ENCODE measurements around the gene TMEM97.
A peak's percentile ranks its signal among the peaks of the same experiment; 100 is the strongest.
"Not testable (repeated sequence)": the region's sequence is repeated elsewhere in the genome, so short reads cannot be mapped to it uniquely, and the experiment has no call there.

Gene TMEM97

DNA sequence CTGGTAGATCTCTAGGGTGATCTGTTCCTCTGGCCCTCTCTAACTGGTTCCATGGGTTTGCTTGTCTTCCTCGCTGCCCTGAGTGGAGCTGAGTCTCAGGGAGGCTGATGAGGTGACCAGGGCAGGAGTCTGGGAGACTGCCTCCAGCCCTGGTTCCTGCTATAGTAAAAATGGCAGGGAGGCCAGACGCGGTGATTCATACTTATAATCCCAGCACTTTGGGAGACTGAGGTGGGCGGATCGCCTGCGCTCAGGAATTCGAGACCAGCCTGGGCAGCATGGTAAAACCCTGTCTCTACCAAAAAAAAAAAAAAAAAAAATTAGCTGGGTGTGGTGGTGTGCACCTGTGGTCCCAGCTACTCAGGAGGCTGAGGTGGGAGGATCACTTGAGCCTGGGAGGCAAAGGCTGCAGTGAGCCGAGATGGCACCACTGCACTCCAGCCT lies 19.8 kb downstream of the TMEM97 start:
- DNase-seq = not testable (repeated sequence)

DNA sequence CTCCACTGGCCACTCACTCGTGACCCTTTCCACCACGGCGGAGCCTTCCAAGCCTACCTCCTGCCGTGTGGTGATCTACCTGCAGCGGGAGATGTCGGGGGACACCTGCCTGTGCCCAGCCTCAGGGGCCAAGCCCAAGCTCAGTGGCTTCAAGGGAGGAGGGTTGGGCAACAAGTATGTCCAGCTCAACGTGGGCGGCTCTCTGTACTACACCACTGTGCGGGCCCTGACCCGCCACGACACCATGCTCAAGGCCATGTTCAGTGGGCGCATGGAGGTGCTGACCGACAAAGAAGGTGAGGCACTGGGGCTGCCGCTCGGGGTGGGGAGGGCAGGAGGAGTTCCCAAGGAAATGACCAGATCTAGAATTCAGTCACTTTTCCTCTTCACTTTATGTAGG lies 20.4 kb downstream of the TMEM97 start:
- no peak for DNase-seq

DNA sequence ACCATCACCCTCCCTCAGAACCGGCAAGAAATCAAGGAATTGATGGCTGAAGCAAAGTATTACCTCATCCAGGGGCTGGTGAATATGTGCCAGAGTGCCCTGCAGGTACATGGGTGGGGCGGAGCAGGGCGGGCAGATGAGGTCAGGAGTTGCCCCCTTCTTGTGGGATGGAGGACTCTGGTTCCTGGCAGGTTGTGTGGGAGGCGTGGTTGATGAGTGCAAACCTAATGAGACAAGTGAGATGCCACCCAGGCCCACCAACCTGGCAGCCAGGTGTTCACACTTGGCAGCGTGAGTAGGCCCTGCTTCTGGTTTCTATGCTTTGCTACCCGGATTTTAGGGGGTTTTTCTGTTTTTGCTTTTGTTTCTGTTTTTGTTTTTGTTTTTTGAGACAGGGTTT lies 21.4 kb downstream of the TMEM97 start:
- no peak for DNase-seq

DNA sequence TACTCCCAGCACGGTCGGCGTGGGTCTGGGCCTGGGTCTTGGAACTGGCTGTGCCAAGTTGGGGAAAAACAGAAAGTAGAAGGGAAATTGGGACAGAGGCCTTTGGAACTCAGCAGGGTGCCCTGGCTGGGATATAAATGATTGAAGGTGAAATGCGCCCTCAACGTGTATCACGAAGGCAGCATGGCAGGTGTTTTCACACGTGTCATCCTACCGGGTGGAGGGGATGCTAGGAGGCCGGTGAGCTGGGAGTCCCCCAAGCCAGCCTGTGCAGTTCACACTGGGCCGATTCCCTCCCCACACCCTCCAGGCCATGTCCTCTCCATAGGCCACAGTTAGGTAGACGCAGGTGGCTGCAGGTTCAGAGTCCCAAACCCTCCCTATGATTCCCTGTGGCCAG lies 22.5 kb downstream of the TMEM97 start:
- no peak for DNase-seq

DNA sequence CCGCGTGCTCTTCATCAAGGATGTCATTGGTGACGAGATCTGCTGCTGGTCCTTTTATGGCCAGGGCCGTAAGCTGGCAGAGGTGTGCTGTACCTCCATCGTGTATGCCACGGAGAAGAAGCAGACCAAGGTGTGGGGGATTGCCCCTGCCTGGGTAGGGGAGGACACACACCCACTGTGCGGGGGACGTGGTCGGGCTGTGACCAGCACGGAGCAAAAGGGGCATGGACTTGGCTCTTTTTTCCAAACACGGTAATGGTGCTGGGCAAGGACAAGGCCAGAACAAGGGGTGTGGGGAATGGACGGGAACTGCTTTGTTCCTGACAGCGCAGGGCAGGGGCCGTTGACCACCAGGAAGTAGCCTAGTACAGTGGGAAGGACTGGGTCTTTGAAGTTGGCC lies 23.3 kb downstream of the TMEM97 start:
- no peak for DNase-seq

DNA sequence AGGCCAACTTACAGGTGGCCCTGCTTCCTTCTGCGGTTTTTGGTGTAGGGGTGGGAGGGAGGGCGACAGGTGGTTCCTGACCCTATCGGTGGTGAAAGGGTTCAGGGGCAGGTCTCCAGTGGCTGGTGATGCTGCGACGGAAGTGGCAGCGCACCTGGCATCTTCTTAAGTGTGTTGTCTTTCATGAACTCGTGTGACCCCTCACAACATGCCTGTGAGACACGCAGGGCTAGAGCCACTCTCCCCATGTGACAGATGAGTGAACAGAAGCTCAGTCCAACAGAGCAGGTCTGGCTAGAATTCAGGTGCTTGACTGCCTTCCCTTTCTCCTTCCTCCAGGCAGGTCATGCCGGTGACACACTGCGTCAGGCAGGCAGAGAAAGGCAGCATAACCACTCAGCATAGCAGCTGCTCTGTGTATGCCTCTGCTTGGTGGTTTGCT lies 24.5 kb downstream of the TMEM97 start:
- DNase-seq = no peak

DNA sequence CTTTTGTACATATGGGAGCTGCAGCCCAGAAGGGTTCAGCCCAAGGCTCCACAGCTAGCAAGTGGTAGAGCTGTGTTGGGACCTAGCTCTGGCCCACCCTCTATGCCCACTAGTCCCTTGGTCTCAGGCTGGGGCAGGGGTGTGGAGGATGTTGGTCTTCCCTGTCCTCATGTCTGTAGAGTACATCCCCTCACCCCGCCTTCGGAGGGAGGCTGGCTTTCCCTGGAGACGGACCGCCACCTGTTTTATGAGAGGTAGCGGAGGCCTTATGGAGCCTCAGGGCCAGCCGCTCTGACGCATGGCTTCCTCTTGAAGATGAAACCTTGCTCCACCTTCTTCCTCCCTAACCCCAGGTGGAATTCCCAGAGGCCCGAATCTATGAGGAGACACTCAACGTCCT lies 25.0 kb downstream of the TMEM97 start:
- DNase-seq = no peak

DNA sequence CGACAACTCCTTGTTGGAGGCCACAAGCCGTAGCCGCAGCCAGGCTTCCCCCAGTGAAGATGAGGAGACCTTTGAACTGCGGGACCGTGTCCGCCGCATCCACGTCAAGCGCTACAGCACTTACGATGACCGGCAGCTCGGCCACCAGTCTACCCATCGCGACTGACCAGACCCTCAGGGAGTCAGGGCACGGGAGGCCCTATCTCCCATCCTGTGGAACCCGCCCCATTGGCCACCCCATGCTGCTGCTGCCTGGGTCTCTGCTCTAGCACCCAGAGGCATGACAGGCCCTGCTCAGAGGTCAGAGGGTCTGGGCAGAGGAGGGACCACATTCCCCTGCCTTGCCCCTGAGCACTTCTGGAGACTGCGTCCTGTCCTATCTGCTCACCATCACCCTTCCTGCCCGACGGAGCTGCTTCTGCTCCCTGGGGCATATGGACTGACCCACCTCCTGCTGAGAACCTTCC lies 25.5 kb downstream of the TMEM97 start:
- DNase-seq = no peak

DNA sequence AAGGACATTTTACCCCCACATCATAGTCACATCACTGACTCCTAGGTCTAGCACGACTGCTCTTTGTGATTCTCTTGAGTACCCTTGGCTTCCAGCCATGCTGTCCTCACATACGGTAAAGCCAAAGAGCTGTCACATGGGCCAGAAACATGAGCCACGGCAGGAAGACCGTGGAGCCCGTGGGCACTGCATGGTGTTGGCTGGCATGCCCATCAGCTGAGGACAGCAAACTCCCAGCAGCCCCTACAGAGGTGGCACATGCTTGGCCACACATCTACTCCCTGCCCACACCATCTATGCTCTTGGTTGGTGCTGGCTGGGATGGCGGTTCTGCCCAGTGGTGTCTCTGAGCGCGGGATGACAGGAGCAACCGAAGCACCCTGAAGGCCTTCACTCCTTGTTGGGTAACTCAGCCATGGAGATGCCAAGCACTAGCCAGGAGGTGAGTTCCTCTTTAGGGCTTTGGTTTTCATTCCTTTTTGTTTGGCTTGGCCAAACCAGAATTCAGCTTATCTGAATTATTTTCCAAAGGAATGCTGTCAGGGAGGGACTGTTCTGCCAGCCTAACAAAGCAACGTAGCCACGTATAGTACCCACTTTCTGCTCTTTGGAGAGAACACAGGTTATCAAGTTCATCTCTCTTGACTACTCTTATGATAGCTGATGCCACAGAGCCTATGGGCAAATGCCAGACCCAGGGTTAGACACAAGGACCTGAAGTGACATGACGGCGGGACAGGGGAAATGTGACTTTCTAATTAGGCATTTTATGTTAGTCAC lies 26.6 kb downstream of the TMEM97 start:
- no peak for DNase-seq

DNA sequence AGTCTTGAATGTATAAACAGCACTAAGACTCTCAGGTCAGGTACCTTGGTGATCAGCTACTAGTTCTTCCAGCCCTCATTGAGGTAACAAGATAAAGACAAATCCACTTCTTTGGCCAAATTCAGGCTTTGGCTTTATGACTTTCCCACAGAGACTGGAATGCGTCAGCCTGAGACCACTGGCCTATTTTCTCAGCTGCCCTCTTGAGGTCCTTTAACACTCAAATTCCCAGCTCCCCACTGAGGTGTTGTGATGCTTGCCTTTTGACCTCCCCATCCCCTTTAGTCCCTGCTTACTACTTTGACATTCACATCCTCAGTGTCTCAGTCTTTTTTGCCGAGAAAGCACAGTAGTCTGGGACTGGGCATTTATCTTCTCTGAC lies 27.2 kb downstream of the TMEM97 start:
- DNase-seq = no peak

DNA sequence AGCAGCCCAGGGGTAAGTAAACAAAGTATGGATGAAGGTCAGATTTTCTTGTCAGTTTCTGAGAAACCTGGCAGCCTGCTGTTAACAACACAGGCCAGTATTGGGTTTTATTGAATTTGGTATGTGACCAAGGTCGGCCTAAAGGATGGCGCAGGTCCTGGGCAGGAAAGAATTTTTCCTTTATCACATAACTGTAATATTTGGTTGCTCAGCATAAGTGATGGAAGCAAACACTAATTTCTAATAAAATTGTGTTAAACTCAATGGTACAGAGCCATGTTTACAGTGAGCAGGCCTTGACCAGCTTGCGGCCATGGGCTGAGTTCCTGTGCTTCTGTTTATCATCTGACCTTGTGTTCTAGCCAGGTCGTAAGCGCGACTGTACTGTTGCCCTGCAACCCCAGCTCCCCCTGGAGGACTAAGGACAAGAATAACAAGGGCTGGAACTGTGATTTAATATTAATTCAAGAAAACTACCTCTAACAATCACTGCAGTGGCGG lies 27.8 kb downstream of the TMEM97 start:
- no peak for DNase-seq

DNA sequence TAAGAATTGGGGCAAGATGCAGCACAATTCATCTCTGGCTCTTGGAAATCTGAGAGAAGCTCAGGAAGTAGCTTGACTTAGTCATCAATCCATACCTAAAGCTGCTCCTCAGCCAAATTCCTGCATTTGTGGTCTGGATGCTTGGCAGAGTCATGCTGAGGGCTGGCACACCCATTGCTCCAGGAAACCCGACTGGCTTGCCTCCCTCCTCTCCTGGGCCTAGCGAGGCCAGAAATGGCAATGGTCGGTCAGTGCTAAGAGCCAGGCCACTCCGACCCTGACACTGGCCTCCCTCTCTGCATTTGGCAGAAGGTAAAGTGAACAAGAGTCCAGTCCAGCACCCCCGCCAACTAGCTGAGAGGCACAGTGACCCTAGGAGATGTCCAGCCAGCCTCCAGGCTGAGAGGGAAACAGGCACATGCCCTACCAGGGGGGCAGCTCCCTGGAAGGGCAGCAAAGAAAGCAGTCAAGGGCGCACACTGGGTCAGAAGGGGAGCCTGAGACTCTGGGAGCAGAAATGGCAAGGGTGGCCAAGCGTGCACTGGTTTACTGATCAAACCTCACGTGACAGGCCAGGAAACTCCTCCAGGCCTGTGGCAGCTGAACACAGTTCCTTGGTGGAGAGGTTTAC lies 28.4 kb downstream of the TMEM97 start:
- DNase-seq = no peak

DNA sequence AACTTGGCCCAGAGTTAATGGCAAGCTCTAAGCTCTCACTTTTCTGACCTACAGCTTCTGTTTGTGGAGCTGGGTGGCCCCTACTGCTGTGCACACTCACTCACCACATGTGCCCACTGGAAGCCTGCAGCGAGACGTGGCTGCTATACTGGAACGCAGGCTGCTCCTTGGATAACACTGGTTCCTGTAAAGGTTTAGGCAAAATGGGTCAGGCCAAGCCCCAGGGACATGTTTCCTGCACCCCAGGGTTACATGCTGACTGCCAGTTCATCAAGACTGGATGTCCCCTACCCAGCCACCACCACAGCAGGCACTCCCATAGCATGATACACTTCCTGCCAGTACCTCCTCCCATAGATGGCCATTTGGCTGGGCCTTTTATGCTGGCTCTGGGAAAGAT lies 30.0 kb downstream of the TMEM97 start:
- no peak for DNase-seq

DNA sequence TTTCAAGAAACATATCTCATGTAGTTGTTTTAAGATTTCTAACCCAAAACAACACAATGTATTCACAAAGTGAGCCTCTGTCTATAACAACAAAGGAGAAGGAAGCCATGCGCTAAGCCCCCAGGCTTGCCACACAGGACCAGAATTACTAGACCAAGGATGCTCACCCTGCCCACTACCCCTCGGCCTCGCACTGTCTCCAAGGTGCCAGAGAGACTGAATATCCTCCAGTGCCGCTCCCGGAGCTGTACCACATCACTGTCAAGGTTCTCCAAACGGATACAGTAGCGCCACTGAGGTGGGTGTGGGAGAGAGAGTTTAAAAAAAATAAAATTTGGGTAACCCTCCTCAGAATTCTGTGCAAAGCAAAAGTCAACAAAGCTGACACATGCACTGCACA lies 31.3 kb downstream of the TMEM97 start:
- no peak for DNase-seq

DNA sequence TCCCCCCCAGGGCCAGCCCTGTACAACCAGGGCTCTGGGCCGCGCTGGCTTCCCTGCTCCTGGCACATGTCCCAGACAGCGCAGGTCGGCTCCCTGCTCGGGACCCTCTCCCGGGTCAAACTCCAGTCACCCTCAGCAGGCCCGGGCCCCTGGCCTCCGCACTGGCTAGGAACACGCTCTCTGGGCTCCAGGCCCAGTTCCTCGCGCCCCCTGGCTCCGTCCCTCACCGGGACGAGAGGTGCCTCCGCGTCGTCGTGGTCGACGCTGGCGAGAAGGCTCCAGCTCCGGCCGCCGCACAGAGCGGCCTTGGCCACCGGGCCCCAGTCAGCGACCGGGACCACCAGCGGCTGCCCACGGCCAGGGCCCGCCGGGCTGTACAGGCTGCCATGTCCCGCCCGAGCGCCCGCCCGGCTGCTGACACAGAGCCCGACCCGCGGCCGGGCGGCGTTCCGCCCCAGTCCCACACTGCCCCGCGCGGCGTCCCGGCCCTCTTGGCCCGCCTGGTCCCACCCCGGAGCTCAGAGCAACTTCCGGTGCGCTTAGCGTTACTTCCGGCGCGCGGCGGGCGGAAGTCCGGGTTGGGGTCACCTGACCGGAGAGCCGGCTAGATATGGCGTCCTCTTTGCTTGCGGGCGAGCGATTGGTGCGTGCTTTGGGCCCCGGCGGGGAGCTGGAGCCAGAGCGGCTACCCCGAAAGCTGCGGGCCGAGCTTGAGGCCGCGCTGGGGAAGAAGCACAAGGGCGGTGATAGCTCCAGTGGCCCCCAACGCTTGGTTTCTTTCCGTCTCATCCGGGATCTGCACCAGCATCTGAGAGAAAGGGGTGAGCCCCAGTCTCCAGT lies 38.3 kb downstream of the TMEM97 start, which contains the start of gene POLDIP2:
POLDIP2 (minus strand) TSS at position 467 of the 840 bp plus-strand sequence; CDS start at position 388, 79 bp downstream.
- peak; percentile 96 for DNase-seq

DNA sequence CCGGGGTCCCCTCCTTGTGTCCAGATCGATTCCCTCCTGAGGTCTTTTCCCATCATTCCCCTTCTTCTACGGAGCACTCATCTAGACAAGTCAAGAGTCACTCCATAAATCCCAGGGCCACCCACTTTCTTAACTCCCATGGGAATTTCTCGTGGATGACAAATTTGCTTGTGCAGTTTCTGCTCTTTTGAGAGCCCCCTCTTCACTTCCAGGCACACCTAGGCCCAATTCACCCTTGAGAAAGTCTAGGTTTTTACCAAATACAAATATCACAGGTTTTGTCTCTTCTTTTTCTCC lies 38.8 kb downstream of the TMEM97 start:
- DNase-seq = no peak

DNA sequence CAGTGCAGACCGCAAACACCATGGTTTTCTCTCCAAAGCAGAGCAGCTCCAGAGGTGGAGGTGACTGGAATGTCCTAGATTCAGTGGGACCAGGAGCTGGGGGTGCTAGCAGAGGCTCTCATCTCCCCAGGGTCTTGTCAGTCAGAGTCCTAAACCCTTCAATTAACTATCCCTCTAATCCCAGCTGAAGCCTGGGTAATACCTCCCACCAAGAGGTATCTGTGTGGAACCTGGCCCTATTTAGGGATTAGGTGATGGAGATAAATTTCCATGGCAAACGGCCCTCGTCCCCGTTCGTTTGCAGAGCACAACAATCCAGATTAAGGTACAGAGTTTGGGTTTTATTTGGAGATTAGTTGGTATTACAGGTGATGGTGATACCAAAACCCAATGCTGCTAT lies 44.2 kb downstream of the TMEM97 start:
- DNase-seq = no peak

DNA sequence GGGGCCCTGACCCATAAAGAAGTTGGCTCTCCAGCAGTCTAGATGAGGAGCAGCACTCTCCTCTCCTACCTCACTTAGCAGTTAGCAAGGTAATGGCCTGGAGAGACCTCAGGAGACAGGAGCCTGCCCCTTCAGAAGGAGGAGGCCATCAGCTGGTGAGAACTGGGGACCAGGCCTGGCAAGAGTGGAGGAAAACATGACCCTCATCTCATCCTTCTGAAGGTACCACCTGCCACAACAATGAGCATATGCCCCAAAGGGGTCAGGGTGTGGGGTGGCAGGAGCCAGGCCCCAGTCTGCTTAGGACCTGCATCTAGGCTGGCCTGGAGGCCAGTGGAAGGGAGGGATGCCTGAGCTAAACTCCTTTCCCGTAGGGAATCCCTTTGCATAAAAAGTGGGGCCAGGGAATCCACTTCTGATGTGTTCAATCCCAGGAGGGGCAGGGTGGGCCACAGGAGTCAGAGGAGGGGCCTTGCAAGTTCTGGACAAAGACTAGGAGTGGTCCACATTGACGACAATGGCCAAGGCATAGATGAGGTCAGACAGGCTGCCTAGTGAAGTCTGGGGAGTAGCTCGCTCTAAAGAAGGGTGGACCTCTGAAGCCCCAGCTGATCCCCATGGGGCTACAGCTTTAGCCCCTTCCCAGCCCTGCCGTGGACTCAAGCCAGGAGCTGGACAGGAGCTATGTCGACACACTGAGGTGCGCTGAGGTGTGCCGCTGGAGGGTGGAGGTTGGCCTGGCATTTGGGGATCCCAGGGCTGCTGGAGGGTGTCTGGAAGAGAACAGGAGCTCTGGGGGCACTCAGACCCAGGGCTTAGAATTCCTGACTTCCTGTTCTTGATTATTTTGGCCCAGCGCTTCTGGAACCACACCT lies 45.0 kb downstream of the TMEM97 start:
- no peak for DNase-seq

DNA sequence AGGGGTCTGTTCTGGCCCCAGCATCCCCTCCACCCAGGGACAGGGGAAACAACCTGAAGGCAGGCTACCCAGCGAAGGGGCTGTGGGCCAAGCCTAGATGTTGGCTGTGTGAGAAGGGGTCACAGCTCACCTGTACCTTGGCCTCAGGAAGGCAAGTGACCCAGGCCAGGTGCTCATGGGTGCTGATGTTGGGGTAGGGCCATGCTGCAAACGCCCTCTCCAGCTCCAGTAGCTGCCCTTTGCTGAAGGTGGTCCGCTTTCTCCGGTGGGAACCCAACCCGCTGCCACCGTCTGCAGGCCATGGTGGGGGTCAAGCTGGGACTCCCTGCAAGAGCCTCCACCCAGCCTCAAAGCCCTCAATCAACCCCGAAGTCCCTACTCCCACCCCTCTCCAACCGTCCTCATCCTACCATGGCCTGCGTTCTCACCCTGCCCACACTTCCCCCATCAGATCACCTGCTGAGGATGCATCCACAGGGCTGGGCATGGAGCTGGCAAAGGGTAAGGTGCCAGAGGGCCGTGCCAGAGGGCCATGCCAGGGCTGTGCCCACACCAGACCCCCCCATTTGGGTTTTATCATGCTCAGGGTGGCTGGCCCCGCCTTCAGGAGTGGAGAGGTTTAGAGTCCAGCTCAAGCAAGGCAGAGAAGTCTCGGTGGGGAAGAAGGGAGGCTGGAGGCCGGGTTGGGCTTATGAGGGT lies 45.8 kb downstream of the TMEM97 start, which contains the start of gene SEBOX:
SEBOX (minus strand) TSS at position 535 of the 699 bp plus-strand sequence; CDS start at position 487, 48 bp downstream.
- no peak for DNase-seq

DNA sequence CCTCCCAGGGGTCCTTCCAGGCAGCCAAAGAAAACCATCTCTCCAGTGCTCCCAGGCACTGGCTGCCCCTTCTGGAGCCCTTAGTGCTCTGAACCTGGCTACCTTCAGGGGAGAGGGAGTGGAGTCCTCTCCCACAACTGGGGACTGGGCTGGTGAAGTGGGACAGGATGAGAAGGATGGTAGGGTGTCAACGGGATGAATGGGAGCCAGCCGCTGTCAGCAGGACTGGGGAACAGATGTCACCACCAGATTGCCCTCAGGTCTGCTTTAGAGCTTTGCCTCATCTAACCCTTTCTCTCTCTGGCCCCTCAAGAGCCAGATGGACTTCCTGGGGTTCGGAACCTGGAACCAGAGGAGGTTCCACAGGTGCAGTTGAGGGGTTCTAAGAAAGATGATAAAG lies 46.5 kb downstream of the TMEM97 start:
- DNase-seq = no peak

DNA sequence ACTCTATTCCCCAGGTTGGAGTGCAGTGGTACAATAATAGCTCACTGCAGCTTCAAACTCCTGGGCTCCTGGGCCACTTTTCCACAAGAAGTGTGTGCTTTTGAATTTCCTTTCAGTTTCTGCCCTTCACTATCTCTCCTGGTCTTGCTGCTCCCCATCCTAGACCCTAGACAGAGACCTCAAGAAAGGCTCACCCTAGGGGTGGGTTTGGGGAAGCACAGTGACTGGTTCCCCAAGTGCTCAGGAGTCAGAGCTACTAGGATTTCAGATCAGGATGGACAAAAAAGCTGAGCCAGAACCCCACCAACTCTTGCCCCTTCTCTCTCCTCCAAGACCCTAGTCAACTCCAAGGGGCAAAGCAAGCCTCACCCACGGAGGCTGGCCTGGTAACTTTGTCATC lies 47.6 kb downstream of the TMEM97 start:
- DNase-seq = no peak
